ENCODE data around the gene TAS1R1.

TAS1R1 gene

GRCh38 chr1:6627031-6627430 lies 71.9 kb downstream of the TAS1R1 start:
- Histone ChIP-seq H3K79me2 (ENCODE audit: insufficient read depth, low read length) (peaks cover 55% of the 10 kb centered on the region), H3K27me3 (ENCODE audit: insufficient read depth, low read length, poor library complexity) (no peaks in the 10 kb centered on the region), H3K9ac (ENCODE audit: low read depth, low read length) (peak overlapping the region; percentile 84), H3K27ac (ENCODE audit: low read length) (no peak overlapping the region), H3K4me1 (ENCODE audit: insufficient read depth, low read length) (peaks cover 25% of the 10 kb centered on the region), H3K36me3 (ENCODE audit: insufficient read depth, low read length) (peaks cover 72% of the 10 kb centered on the region), H4K20me1 (ENCODE audit: insufficient read depth, low read length) (peaks cover 54% of the 10 kb centered on the region), H3K4me3 (ENCODE audit: low read depth in 1 of 2, low read length in 2 of 2) (peak overlapping the region in 1 of 2 experiments; percentile 12; a peak in 1 of 4 replicates), H3K4me2 (ENCODE audit: insufficient read depth, low read length) (peak overlapping the region; percentile 76), H3K9me3 (ENCODE audit: insufficient read depth, low read length, severe bottlenecking) (no peaks in the 10 kb centered on the region), H2AFZ (ENCODE audit: low read depth, low read length) (no peak overlapping the region)
- no peak for TF ChIP-seq EZH2 (IDR thresholded peaks at IDR 0.05; ENCODE audit: borderline replicate concordance, low read depth, low read length, severe bottlenecking)
- TF ChIP-seq CTCF (IDR thresholded peaks at IDR 0.05; ENCODE audit: borderline replicate concordance, extremely low read depth, low read length, poor library complexity, severe bottlenecking), result no peak
- DNase-seq (no peak), ATAC-seq (ENCODE audit: insufficient read depth, low read depth) (no peak)

GRCh38 chr1:6627841-6628545 lies 72.9 kb downstream of the TAS1R1 start:
- H3K27ac ChIP-seq (ENCODE audit: low read length), result no peak overlapping the region
- no peak for ATAC-seq (ENCODE audit: insufficient read depth, low read depth)

GRCh38 chr1:6628971-6629479 lies 73.9 kb downstream of the TAS1R1 start:
- Histone ChIP-seq H2AFZ (ENCODE audit: low read depth, low read length) (no peak overlapping the region), H4K20me1 (ENCODE audit: insufficient read depth, low read length) (peaks cover 51% of the 10 kb centered on the region), H3K4me1 (ENCODE audit: insufficient read depth, low read length) (peaks cover 25% of the 10 kb centered on the region), H3K79me2 (ENCODE audit: insufficient read depth, low read length) (peaks cover 49% of the 10 kb centered on the region), H3K9me3 (ENCODE audit: insufficient read depth, low read length, severe bottlenecking) (no peaks in the 10 kb centered on the region), H3K4me2 (ENCODE audit: insufficient read depth, low read length) (no peak overlapping the region), H3K27me3 (ENCODE audit: insufficient read depth, low read length, poor library complexity) (no peaks in the 10 kb centered on the region), H3K36me3 (ENCODE audit: insufficient read depth, low read length) (peaks cover 73% of the 10 kb centered on the region), H3K9ac (ENCODE audit: low read depth, low read length) (no peak overlapping the region), H3K4me3 (ENCODE audit: low read depth in 1 of 2, low read length in 2 of 2) (no peak overlapping the region), H3K27ac (ENCODE audit: low read length) (no peak overlapping the region)
- TF ChIP-seq EZH2 (IDR thresholded peaks at IDR 0.05; ENCODE audit: borderline replicate concordance, low read depth, low read length, severe bottlenecking) (no peak), CTCF (IDR thresholded peaks at IDR 0.05; ENCODE audit: borderline replicate concordance, extremely low read depth, low read length, poor library complexity, severe bottlenecking) (no peak)
- ATAC-seq (ENCODE audit: insufficient read depth, low read depth) (no peak), DNase-seq (no peak)

More at GRCh38 chr1:6627841-6628545, 72.9 kb downstream of the TAS1R1 start:
- Histone ChIP-seq H3K4me3 (ENCODE audit: low read depth in 1 of 2, low read length in 2 of 2) (no peak overlapping the region), H3K79me2 (ENCODE audit: insufficient read depth, low read length) (peaks cover 49% of the 10 kb centered on the region), H3K27me3 (ENCODE audit: insufficient read depth, low read length, poor library complexity) (no peaks in the 10 kb centered on the region), H3K9ac (ENCODE audit: low read depth, low read length) (no peak overlapping the region), H3K4me2 (ENCODE audit: insufficient read depth, low read length) (0 out of 2 replicates have a peak overlapping the region, but pooled peaks have one; percentile 76), H3K4me1 (ENCODE audit: insufficient read depth, low read length) (peaks cover 25% of the 10 kb centered on the region), H3K9me3 (ENCODE audit: insufficient read depth, low read length, severe bottlenecking) (no peaks in the 10 kb centered on the region), H3K36me3 (ENCODE audit: insufficient read depth, low read length) (peaks cover 72% of the 10 kb centered on the region), H2AFZ (ENCODE audit: low read depth, low read length) (no peak overlapping the region), H4K20me1 (ENCODE audit: insufficient read depth, low read length) (peaks cover 54% of the 10 kb centered on the region)
- no peak for TF ChIP-seq EZH2 (IDR thresholded peaks at IDR 0.05; ENCODE audit: borderline replicate concordance, low read depth, low read length, severe bottlenecking)
- no peak for DNase-seq

Data from DND-41 (cell line).